ENCODE data around the gene SREK1IP1.

DNA sequence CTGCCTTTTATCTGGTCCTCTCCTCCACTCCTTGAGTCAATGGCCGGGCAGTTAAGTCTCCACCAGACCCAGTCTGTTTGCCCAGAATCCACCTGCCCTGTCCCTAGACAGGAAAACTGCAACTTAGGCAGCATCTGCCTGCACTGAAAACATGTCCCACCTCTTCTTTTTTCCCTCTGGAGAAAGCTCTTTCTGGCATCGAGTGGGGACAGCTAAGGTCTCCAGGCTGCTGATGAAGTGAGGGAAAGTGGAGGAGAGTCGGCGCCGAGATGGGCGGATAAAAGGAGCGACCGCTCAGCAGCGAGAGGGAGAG is 78.4 kb downstream of the SREK1IP1 start:
- no peak for TF ChIP-seq CTCF (IDR thresholded peaks at IDR 0.05)
- no peak for TF ChIP-seq EP300 (IDR thresholded peaks at IDR 0.05)
